PC-3 (cell line): ENCODE measurements around the gene CORO1C.

Experiments used
- CTCF ChIP-seq: fragments of 300-600 bp; sonication (generic); conservative IDR thresholded peaks from 2 replicates; pipeline ENCODE4 v1.5.1; 2017; ENCODE audit warnings: antibody characterized with exemption, low read depth, mild to moderate bottlenecking, low read length
- EZH2 ChIP-seq: fragments of 300-600 bp; sonication (generic); IDR thresholded peaks from one replicate; pipeline ENCODE4 v1.6.1; 2017; ENCODE audit warnings: antibody characterized with exemption, mild to moderate bottlenecking, low read length; ENCODE audit not compliant: unreplicated experiment

GRCh38 chr12:108622421-108622820 is 108.9 kb downstream of the CORO1C start:
- TF ChIP-seq CTCF: no peak
- no peak for TF ChIP-seq EZH2
